Erythroblast (primary cell): ENCODE results near the gene DIP2B.

Source experiments
- GATA1 ChIP-seq: IDR thresholded peaks from 2 replicates; pipeline ENCODE4 v1.6.1; 2011; ENCODE audit warnings: low read depth, mild to moderate bottlenecking, control low read depth, low read length, moderate library complexity
- POLR2A ChIP-seq: IDR thresholded peaks from 2 replicates; pipeline ENCODE4 v1.6.1; 2011; ENCODE audit warnings: mild to moderate bottlenecking, low read length

GRCh38 chr12:50745861-50746260 is 241.1 kb downstream of the DIP2B start:
- TF ChIP-seq POLR2A = no peak
- TF ChIP-seq GATA1 = no peak
